ENCODE results near the gene FAM151A. TPM values are rescaled to one million over a fixed set of nuclear protein-coding genes. Genes with fewer than 3 reads are reported as not detected.
A peak's percentile ranks its signal among the peaks of the same experiment; 100 is the strongest.

FAM151A gene
- total RNA-seq, 1 experiment from 2014 or later: not detected

- Histone ChIP-seq H3K9me3 (replicated peaks) (no peaks in the 10 kb centered on the region), H3K27ac (no peak overlapping the region), H3K36me3 (no peaks in the 10 kb centered on the region), H3K4me3 (no peak overlapping the region), H3K4me1 (no peaks in the 10 kb centered on the region; the same call in 1 of the 2 replicates), H3K27me3 (peaks cover 4% of the 10 kb centered on the region; the same call in 1 of the 2 replicates)
- no peak for DNase-seq
Measured at GRCh38 chr1:54614024-54614423, 9.3 kb downstream of the FAM151A start.

DNA sequence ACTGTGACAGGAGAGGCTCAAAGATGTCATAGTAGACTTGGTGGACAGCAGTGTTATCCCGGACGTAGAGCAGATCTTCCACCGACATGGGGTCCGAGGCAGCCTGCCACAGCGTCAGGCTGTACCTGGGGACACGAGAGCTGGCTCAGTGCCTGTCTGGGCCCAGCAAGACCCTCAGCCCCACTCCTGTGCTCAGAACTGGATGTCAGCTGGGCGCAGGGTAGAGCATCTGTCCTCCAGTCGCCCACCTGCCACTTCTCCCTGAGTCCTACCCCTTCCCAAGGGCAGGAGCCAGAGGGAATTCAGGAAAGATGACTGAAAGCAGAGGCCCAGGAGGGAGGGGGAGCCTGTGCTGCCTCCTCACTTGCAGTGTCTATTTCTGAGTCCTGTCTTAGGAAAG, 11.7 kb downstream of the FAM151A start:
- no peaks in the 10 kb centered on the region for H3K36me3 ChIP-seq
- no peak overlapping the region for H3K27ac ChIP-seq
- H3K4me3 ChIP-seq: no peak overlapping the region
- no peaks in the 10 kb centered on the region; the same call in 1 of the 2 replicates for H3K4me1 ChIP-seq
- 0 out of 2 replicates have a peak, but pooled peaks cover 4% of the 10 kb centered on the region for H3K27me3 ChIP-seq
- no peaks in the 10 kb centered on the region for H3K9me3 ChIP-seq (replicated peaks)
- DNase-seq: no peak

DNA sequence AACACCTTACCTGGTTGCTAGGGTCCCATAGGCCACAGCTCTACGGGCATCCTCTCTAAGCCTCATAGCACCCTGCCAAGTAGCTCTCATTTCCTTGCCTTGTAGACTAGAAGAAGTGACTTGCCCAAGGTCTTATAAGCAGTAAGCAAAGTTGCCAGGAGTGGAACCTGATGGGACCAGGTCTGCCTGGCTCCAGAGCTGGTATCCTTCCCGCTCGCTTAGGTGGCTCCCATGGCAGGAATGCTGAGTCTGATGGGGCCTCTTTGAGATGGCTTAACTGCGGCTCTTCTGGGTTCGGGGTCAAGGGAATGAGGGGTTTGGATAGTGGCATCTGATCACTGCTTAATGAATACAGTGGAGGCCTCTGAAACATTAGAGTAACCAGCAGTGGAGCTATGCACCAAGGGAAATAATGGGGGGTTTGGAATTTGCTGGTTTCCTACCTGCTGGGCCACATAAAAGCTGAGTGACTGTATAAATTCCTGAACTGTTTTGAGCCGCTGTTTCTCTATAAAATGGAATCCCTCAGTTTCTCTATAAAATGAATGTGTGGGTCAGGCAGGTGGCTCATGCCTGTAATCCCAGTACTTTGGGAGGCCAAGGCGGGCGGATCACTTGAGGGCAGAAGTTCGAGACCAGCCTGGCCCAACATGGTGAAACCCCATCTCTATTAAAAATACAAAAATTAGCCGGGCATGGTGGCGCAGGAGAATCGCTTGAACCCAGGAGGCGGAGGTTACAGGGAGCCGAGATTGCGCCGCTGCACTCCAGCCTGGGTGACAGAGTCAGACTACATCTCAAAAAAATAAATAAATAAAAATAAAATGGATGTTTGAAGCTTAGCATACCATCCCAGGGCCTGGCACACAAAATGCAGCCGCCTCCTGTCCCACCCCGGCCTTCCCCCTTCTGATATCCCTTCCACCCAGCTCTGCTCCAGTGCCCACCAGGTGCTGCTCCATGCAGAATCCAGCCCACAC, 12.4 kb downstream of the FAM151A start:
- DNase-seq: no peak
- no peak overlapping the region for H3K4me3 ChIP-seq
- H3K27me3 ChIP-seq: 0 out of 2 replicates have a peak, but pooled peaks cover 4% of the 10 kb centered on the region
- H3K36me3 ChIP-seq: no peaks in the 10 kb centered on the region
- H3K27ac ChIP-seq: no peak overlapping the region
- no peaks in the 10 kb centered on the region for H3K9me3 ChIP-seq (replicated peaks)
- no peaks in the 10 kb centered on the region; the same call in 1 of the 2 replicates for H3K4me1 ChIP-seq

DNA sequence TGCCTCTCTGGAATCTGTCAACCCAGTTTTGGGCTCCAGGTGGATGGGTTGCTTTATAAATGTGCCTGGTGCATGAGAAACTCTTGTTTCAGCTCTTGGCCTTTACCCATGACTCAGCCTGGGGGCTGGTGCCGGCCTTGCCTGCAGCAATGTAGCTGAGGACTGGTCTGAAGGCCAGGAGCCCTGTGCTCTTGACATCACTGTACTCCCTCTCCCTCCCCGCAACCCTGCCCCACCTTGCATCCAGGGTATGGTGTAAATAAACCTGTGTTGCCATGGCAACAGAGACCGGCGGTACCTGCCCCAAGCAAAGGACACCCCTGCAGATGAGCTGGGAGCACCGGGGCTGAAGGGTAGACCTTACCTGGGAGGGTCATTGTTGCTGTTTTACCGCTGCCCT, 13.3 kb downstream of the FAM151A start:
- H3K9me3 ChIP-seq (replicated peaks): no peaks in the 10 kb centered on the region
- H3K4me1 ChIP-seq: no peaks in the 10 kb centered on the region; the same call in 1 of the 2 replicates
- no peak overlapping the region for H3K27ac ChIP-seq
- H3K27me3 ChIP-seq: no peaks in the 10 kb centered on the region
- H3K36me3 ChIP-seq: no peaks in the 10 kb centered on the region
- no peak for DNase-seq
- no peak overlapping the region for H3K4me3 ChIP-seq

DNA sequence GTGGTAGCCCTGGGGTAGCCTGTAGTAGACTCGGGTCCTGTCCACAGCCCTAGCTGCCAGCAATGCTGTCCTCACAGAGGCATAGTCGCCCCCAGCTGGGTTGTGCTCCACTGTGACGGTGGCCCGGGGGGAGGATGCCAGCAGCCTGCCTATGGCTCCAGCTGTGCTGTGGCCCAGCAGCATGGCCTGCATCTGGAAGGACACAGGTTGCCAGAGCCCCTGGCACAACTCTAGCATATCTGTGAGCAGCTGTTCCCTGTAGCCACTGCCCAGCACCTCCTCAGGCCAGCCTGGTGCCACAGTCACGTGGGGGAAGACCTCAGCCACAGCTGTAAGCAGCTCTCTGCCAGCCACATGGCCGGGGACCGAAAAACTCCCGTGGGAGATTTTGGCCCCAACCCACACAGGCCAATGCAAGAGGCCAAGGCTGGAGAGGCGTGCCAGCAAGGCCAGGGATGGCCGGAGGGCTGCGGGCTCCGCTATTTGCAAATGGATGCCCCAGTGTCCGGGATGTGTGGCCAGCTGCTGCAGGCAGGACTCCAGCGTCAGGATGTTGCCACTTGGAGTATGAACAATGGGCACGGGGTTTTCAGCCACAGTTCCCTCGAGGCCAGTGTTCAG, 13.9 kb downstream of the FAM151A start:
- H3K27me3 ChIP-seq: no peaks in the 10 kb centered on the region
- H3K4me3 ChIP-seq: no peak overlapping the region
- no peak overlapping the region for H3K27ac ChIP-seq
- no peak for DNase-seq
- no peaks in the 10 kb centered on the region for H3K9me3 ChIP-seq (replicated peaks)
- H3K4me1 ChIP-seq: peaks cover 2% of the 10 kb centered on the region; the same call in 1 of the 2 replicates
- no peaks in the 10 kb centered on the region for H3K36me3 ChIP-seq

- H3K27me3 ChIP-seq: no peaks in the 10 kb centered on the region
- no peak for DNase-seq
- no peak overlapping the region for H3K27ac ChIP-seq
- H3K36me3 ChIP-seq: no peaks in the 10 kb centered on the region
- H3K9me3 ChIP-seq (replicated peaks): no peaks in the 10 kb centered on the region
- H3K4me3 ChIP-seq: no peak overlapping the region
- peaks cover 4% of the 10 kb centered on the region; the same call in 1 of the 2 replicates for H3K4me1 ChIP-seq
Measured at GRCh38 chr1:54608566-54609230, 14.6 kb downstream of the FAM151A start.

DNA sequence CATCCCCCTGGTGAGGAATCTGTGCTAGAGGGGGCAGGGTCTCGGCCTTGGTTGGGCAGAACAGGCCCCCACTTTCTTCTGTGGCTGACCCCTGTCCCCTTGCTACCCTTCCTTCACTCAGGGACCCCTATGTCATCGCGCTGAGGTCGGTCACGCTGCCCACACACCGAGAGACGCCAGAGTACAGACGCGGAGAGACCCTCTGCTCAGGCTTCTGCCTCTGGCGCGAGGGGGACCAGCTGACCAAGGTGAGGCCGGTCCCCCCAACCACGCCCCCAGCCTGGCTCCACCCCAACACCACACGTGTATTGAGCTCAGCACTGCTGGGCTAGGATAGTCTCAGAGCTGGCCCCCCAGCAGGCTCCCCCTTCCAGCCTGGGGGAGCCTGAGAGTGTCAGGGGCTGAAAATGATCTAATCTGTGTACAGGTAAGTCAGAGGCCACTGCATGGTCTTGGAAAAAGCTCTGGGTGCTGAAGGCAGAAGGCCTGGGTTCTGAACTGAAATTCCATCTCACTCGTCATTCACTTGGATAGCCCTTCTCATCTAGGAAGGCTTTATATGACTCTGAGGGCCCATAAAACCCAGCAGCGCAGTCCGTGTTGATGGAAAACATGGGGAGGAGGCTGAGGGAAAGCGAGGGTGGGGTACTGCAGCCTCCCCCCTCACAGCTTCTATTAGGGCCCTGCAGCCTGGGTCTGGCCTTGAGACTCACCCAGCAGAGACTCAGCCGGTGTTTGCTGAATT, 15.3 kb downstream of the FAM151A start:
- Histone ChIP-seq H3K4me3 (no peak overlapping the region), H3K36me3 (no peaks in the 10 kb centered on the region), H3K27me3 (no peaks in the 10 kb centered on the region), H3K9me3 (replicated peaks) (no peaks in the 10 kb centered on the region), H3K27ac (no peak overlapping the region), H3K4me1 (peaks cover 4% of the 10 kb centered on the region; the same call in 1 of the 2 replicates)
- no peak for DNase-seq

GRCh38 chr1:54606990-54607325, 16.4 kb downstream of the FAM151A start:
- Histone ChIP-seq H3K9me3 (replicated peaks) (no peaks in the 10 kb centered on the region), H3K27ac (no peak overlapping the region), H3K4me3 (no peak overlapping the region), H3K27me3 (no peaks in the 10 kb centered on the region), H3K4me1 (peaks cover 4% of the 10 kb centered on the region; the same call in 1 of the 2 replicates), H3K36me3 (no peaks in the 10 kb centered on the region)
- no peak for DNase-seq

- Histone ChIP-seq H3K36me3 (no peaks in the 10 kb centered on the region), H3K4me3 (no peak overlapping the region), H3K4me1 (peaks cover 4% of the 10 kb centered on the region; the same call in 1 of the 2 replicates), H3K9me3 (replicated peaks) (no peaks in the 10 kb centered on the region), H3K27ac (no peak overlapping the region), H3K27me3 (no peaks in the 10 kb centered on the region)
- DNase-seq: no peak
Measured at GRCh38 chr1:54606096-54606989, 17.0 kb downstream of the FAM151A start.

- Histone ChIP-seq H3K27me3 (no peaks in the 10 kb centered on the region), H3K4me1 (peaks cover 4% of the 10 kb centered on the region; the same call in 1 of the 2 replicates), H3K4me3 (no peak overlapping the region), H3K27ac (no peak overlapping the region), H3K9me3 (replicated peaks) (no peaks in the 10 kb centered on the region), H3K36me3 (no peaks in the 10 kb centered on the region)
- peak; percentile 38 to 51 for DNase-seq
Measured at GRCh38 chr1:54604572-54605370, 18.6 kb downstream of the FAM151A start.

- Histone ChIP-seq H3K9me3 (replicated peaks) (no peaks in the 10 kb centered on the region), H3K4me1 (peaks cover 4% of the 10 kb centered on the region; the same call in 1 of the 2 replicates), H3K27ac (no peak overlapping the region), H3K27me3 (no peaks in the 10 kb centered on the region), H3K36me3 (no peaks in the 10 kb centered on the region), H3K4me3 (no peak overlapping the region)
- DNase-seq: no peak
Measured at GRCh38 chr1:54604051-54604450, 19.3 kb downstream of the FAM151A start.

- Histone ChIP-seq H3K36me3 (no peaks in the 10 kb centered on the region), H3K4me1 (peaks cover 4% of the 10 kb centered on the region; the same call in 1 of the 2 replicates), H3K27me3 (no peaks in the 10 kb centered on the region), H3K4me3 (no peak overlapping the region), H3K9me3 (replicated peaks) (no peaks in the 10 kb centered on the region), H3K27ac (no peak overlapping the region)
- no peak for DNase-seq
Measured at GRCh38 chr1:54603241-54603640, 20.1 kb downstream of the FAM151A start.

DNA sequence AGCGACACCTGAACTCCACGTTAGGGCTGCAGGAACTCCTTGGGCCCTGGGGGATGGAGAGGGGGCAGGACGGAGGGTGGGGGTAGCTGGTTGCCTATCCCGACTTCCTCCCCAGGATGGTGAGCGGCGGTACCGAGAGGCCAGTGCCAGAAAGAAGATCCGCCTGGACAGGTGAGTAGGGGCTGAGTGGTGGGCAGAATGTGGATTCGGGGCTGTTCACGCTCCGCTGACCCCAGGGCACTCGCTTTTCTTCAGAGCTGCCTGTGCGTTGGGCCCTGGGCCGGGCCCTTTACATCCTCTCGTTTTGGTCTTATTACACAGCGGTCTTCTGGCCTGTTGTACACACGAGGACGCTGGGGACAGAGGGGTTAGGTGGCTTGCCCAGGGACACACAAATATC, 20.8 kb downstream of the FAM151A start:
- Histone ChIP-seq H3K4me1 (peaks cover 4% of the 10 kb centered on the region; the same call in 1 of the 2 replicates), H3K4me3 (no peak overlapping the region), H3K27ac (no peak overlapping the region), H3K9me3 (replicated peaks) (no peaks in the 10 kb centered on the region), H3K36me3 (no peaks in the 10 kb centered on the region), H3K27me3 (no peaks in the 10 kb centered on the region)
- no peak for DNase-seq
